ENCODE data around the gene FRMD5.
"Not testable (repeated sequence)": the region's sequence is repeated elsewhere in the genome, so short reads cannot be mapped to it uniquely, and the experiment has no call there.

Gene FRMD5

GRCh38 chr15:43881245-43881644 is 313.8 kb downstream of the FRMD5 start:
- no peak for DNase-seq

GRCh38 chr15:43880406-43881194 is 314.5 kb downstream of the FRMD5 start:
- no peak for DNase-seq

- DNase-seq, result no peak
Observed at GRCh38 chr15:43879386-43880355, 315.4 kb downstream of the FRMD5 start.

GRCh38 chr15:43878446-43878845 is 316.6 kb downstream of the FRMD5 start:
- no peak for DNase-seq

GRCh38 chr15:43877371-43877770 is 317.7 kb downstream of the FRMD5 start:
- DNase-seq, result no peak

GRCh38 chr15:43876872-43877271 is 318.2 kb downstream of the FRMD5 start:
- no peak for DNase-seq

GRCh38 chr15:43873651-43874050 is 321.4 kb downstream of the FRMD5 start:
- DNase-seq, result no peak

- DNase-seq, result peak; percentile 47 to 73 (median 62)
Observed at GRCh38 chr15:43872416-43873020, 322.6 kb downstream of the FRMD5 start.

GRCh38 chr15:43871835-43872234 is 323.2 kb downstream of the FRMD5 start:
- no peak for DNase-seq

GRCh38 chr15:43868406-43868805 is 326.7 kb downstream of the FRMD5 start:
- no peak for DNase-seq

- no peak for DNase-seq
Observed at GRCh38 chr15:43867096-43867495, 328.0 kb downstream of the FRMD5 start.

- DNase-seq, result not testable (repeated sequence)
Observed at GRCh38 chr15:43866636-43867035, 328.4 kb downstream of the FRMD5 start.

- DNase-seq, result no peak
Observed at GRCh38 chr15:43859546-43859945, 335.5 kb downstream of the FRMD5 start.

GRCh38 chr15:43854801-43855200 is 340.3 kb downstream of the FRMD5 start:
- DNase-seq, result peak in 3 of 4 experiments; percentile 7 to 53 (median 47)

GRCh38 chr15:43852607-43853006 is 342.5 kb downstream of the FRMD5 start:
- DNase-seq, result no peak

- no peak for DNase-seq
Observed at GRCh38 chr15:43851251-43851650, 343.8 kb downstream of the FRMD5 start.

GRCh38 chr15:43845421-43845820 is 349.6 kb downstream of the FRMD5 start:
- no peak for DNase-seq

- DNase-seq, result not testable (repeated sequence)
Observed at GRCh38 chr15:43832485-43832884, 362.6 kb downstream of the FRMD5 start.

GRCh38 chr15:43831519-43832052 is 363.5 kb downstream of the FRMD5 start:
- DNase-seq, result not testable (repeated sequence)

GRCh38 chr15:43830691-43831275 is 364.3 kb downstream of the FRMD5 start:
- not testable (repeated sequence) for DNase-seq

- DNase-seq, result not testable (repeated sequence)
Observed at GRCh38 chr15:43829951-43830540, 365.0 kb downstream of the FRMD5 start.
